WTC11 (cell line): ENCODE measurements around the gene OPRD1. TPM values are rescaled to one million over a fixed set of nuclear protein-coding genes. Genes with fewer than 3 reads are reported as not detected.

Experiments used
- ATAC-seq: fragments of 200-7000 bp; cut with Tn5 transposase; 2 replicates; pipeline ENCODE4 v1.10.0; 2021; ENCODE audit warnings: mild to moderate bottlenecking, moderate library complexity
- CTCF ChIA-PET: fragments of 300-600 bp; sonication (Branson Sonifier 250); formaldehyde crosslinking; loops from one replicate; lab custom pipeline; 2021; ENCODE audit warnings: antibody characterized with exemption; lab: Charles Lee
- POLR2A ChIA-PET: fragments of 350-600 bp; sonication (Branson Sonifier 250); formaldehyde crosslinking; loops from one replicate; lab custom pipeline; 2021; ENCODE audit warnings: antibody characterized with exemption; lab: Charles Lee
- DNase-seq: peaks from one replicate; pipeline ENCODE4 v3.0.0; 2021; ENCODE audit warnings: low spot score
- H3K27ac Mint-ChIP-seq: 2 replicates; pipeline ENCODE4 v1.8.0; 2021; ENCODE audit warnings: mixed read lengths
- H3K27me3 Mint-ChIP-seq: 2 replicates; pipeline ENCODE4 v1.8.0; 2021; ENCODE audit warnings: low read depth, mild to moderate bottlenecking, moderate library complexity, mixed read lengths
- H3K36me3 Mint-ChIP-seq: 2 replicates; pipeline ENCODE4 v1.8.0; 2021; ENCODE audit warnings: mixed read lengths
- H3K4me1 Mint-ChIP-seq: 2 replicates; pipeline ENCODE4 v1.8.0; 2022; ENCODE audit warnings: mixed read lengths
- H3K4me3 Mint-ChIP-seq: 2 replicates; pipeline ENCODE4 v1.8.0; 2021; ENCODE audit warnings: mild to moderate bottlenecking, moderate library complexity, mixed read lengths
- H3K9me3 Mint-ChIP-seq: 2 replicates; pipeline ENCODE4 v1.8.0; 2021; ENCODE audit warnings: mixed read lengths
- ARID4B ChIP-seq: sonication (generic); formaldehyde crosslinking; IDR thresholded peaks from 2 replicates; pipeline ENCODE4 v1.8.0; 2023; ENCODE audit warnings: missing genetic modification reagents, mild to moderate bottlenecking, borderline replicate concordance
- EMX1 ChIP-seq: fragments of 250-450 bp; sonication (Bioruptor Pico); IDR thresholded peaks from 2 replicates; pipeline ENCODE4 v1.8.0; 2021; ENCODE audit warnings: mild to moderate bottlenecking
- ESRRA ChIP-seq: sonication (generic); formaldehyde crosslinking; IDR thresholded peaks from 2 replicates; pipeline ENCODE4 v1.8.1; 2022; ENCODE audit warnings: mild to moderate bottlenecking, missing genetic modification reagents, borderline replicate concordance
- ETV6 ChIP-seq: sonication (generic); formaldehyde crosslinking; IDR thresholded peaks from 2 replicates; pipeline ENCODE4 v1.8.1; 2022; ENCODE audit warnings: mild to moderate bottlenecking, missing genetic modification reagents
- GRHL2 ChIP-seq: fragments of 250-450 bp; sonication (Bioruptor Pico); IDR thresholded peaks from 2 replicates; pipeline ENCODE4 v1.8.0; 2022; ENCODE audit warnings: mild to moderate bottlenecking, moderate library complexity; ENCODE audit not compliant: insufficient replicate concordance, severe bottlenecking
- HMGA2 ChIP-seq: fragments of 250-450 bp; sonication (Bioruptor Pico); IDR thresholded peaks from 2 replicates; pipeline ENCODE4 v1.4.0; 2021; ENCODE audit warnings: mild to moderate bottlenecking, moderate library complexity
- MLX ChIP-seq: sonication (generic); formaldehyde crosslinking; IDR thresholded peaks from 2 replicates; pipeline ENCODE4 v1.8.1; 2023; ENCODE audit warnings: mild to moderate bottlenecking, missing genetic modification reagents, moderate library complexity
- RELA ChIP-seq: sonication (generic); formaldehyde crosslinking; IDR thresholded peaks from 2 replicates; pipeline ENCODE4 v1.8.1; 2022; ENCODE audit warnings: missing genetic modification reagents, mild to moderate bottlenecking, borderline replicate concordance
- RORB ChIP-seq: fragments of 250-450 bp; sonication (Bioruptor Pico); IDR thresholded peaks from 2 replicates; pipeline ENCODE4 v1.9.0; 2021; ENCODE audit warnings: mild to moderate bottlenecking
- SMAD4 ChIP-seq: sonication (generic); formaldehyde crosslinking; IDR thresholded peaks from 2 replicates; pipeline ENCODE4 v1.8.0; 2022; ENCODE audit warnings: mild to moderate bottlenecking, missing genetic modification reagents
- SOX15 ChIP-seq: fragments of 250-450 bp; sonication (Bioruptor Pico); IDR thresholded peaks from 2 replicates; pipeline ENCODE4 v1.9.0; 2021; ENCODE audit warnings: mild to moderate bottlenecking
- TEAD1 ChIP-seq: sonication (generic); formaldehyde crosslinking; IDR thresholded peaks from 2 replicates; pipeline ENCODE4 v1.8.0; 2022; ENCODE audit warnings: mild to moderate bottlenecking, missing genetic modification reagents
- USF1 ChIP-seq: sonication (generic); formaldehyde crosslinking; IDR thresholded peaks from 2 replicates; pipeline ENCODE4 v1.8.0; 2022; ENCODE audit warnings: mild to moderate bottlenecking, missing genetic modification reagents
- USF2 ChIP-seq: sonication (generic); formaldehyde crosslinking; IDR thresholded peaks from 2 replicates; pipeline ENCODE4 v1.8.1; 2023; ENCODE audit warnings: mild to moderate bottlenecking, missing genetic modification reagents, moderate library complexity
- ZMAT4 ChIP-seq: fragments of 250-450 bp; sonication (Bioruptor Pico); IDR thresholded peaks from 2 replicates; pipeline ENCODE4 v1.9.0; 2021; ENCODE audit warnings: mild to moderate bottlenecking
- ZNF281 ChIP-seq: sonication (generic); formaldehyde crosslinking; IDR thresholded peaks from 2 replicates; pipeline ENCODE4 v1.8.0; 2023; ENCODE audit warnings: mild to moderate bottlenecking, missing genetic modification reagents
- ZSCAN18 ChIP-seq: fragments of 250-450 bp; sonication (Bioruptor Pico); IDR thresholded peaks from 2 replicates; pipeline ENCODE4 v2.1.2; 2022; ENCODE audit warnings: mild to moderate bottlenecking, moderate library complexity
- total RNA-seq: library from RNA; stranded (reverse); gene quantifications from 3 replicates; pipeline ENCODE4 v1.2.3, GENCODE V29; 2021

The OPRD1 gene
- total RNA-seq, 1 experiment from 2014 or later: 2.2 TPM

- no peak overlapping the region for H3K27ac Mint-ChIP-seq
- H3K27me3 Mint-ChIP-seq: peaks cover 43% of the 10 kb centered on the region
- H3K9me3 Mint-ChIP-seq: no peaks in the 10 kb centered on the region
- H3K36me3 Mint-ChIP-seq: 0 out of 2 replicates have a peak, but pooled peaks cover 3% of the 10 kb centered on the region
- ATAC-seq (no peak), DNase-seq (no peak)
- POLR2A ChIA-PET: no interaction called here
- no peak for TF ChIP-seq MLX (CRISPR knock-in tag)
- TF ChIP-seq SMAD4 (CRISPR knock-in tag): no peak
- CTCF ChIA-PET: interaction anchor here (0.6 to 2.8 kb wide), 5 partner anchors 9 to 63 kb away, joined by 3 to 25 read pairs (median 9); no protein-coding TSS in a partner anchor
- peaks cover 15% of the 10 kb centered on the region for H3K4me1 Mint-ChIP-seq
- no peak overlapping the region for H3K4me3 Mint-ChIP-seq
These were observed 2.0 kb downstream of the OPRD1 start for GRCh38 chr1:28813931-28814465.

GRCh38 chr1:28815533-28816185 lies 3.7 kb downstream of the OPRD1 start:
- POLR2A ChIA-PET: no interaction called here
- 0 out of 2 replicates have a peak, but pooled peaks cover 3% of the 10 kb centered on the region for H3K36me3 Mint-ChIP-seq
- ATAC-seq: no peak; the same call in 1 of the 2 replicates
- H3K27me3 Mint-ChIP-seq: peaks cover 34% of the 10 kb centered on the region
- peaks cover 15% of the 10 kb centered on the region for H3K4me1 Mint-ChIP-seq
- H3K27ac Mint-ChIP-seq: no peak overlapping the region
- no peaks in the 10 kb centered on the region for H3K9me3 Mint-ChIP-seq
- TF ChIP-seq SOX15 (CRISPR knock-in tag) (no peak), TEAD1 (CRISPR knock-in tag) (no peak)
- TF ChIP-seq, all 79 proteins: peak for 0
- CTCF ChIA-PET: interaction anchor here (0.7 to 2.8 kb wide), 11 partner anchors 9 to 78 kb away, joined by 3 to 25 read pairs (median 6); no protein-coding TSS in a partner anchor
- no peak for DNase-seq
- no peak overlapping the region for H3K4me3 Mint-ChIP-seq

- Mint-ChIP-seq H3K36me3 (0 out of 2 replicates have a peak, but pooled peaks cover 3% of the 10 kb centered on the region), H3K4me3 (no peak overlapping the region), H3K27me3 (peaks cover 22% of the 10 kb centered on the region), H3K27ac (no peak overlapping the region), H3K9me3 (no peaks in the 10 kb centered on the region), H3K4me1 (peaks cover 10% of the 10 kb centered on the region)
- ATAC-seq (no peak), DNase-seq (no peak)
- ChIA-PET CTCF (no interaction called here), POLR2A (no interaction called here)
- TF ChIP-seq USF2 (CRISPR knock-in tag): no peak
- no peak for TF ChIP-seq MLX (CRISPR knock-in tag)
- no peak for TF ChIP-seq TEAD1 (CRISPR knock-in tag)
- TF ChIP-seq ETV6 (CRISPR knock-in tag): no peak
- no peak for TF ChIP-seq RORB (CRISPR knock-in tag)
- no peak for TF ChIP-seq ZNF281 (CRISPR knock-in tag)
- no peak for TF ChIP-seq ZSCAN18 (CRISPR knock-in tag)
- no peak for TF ChIP-seq RELA (CRISPR knock-in tag)
- no peak for TF ChIP-seq ZMAT4
- no peak for TF ChIP-seq GRHL2 (CRISPR knock-in tag)
- TF ChIP-seq EMX1: no peak
- no peak for TF ChIP-seq HMGA2 (CRISPR knock-in tag)
- TF ChIP-seq ESRRA (CRISPR knock-in tag): no peak
- TF ChIP-seq USF1 (CRISPR knock-in tag): no peak
- TF ChIP-seq ARID4B (CRISPR knock-in tag): no peak
These were observed 5.2 kb downstream of the OPRD1 start for GRCh38 chr1:28817133-28817532.
